GM12891 (cell line): ENCODE results near the gene LIMS1.
"Not testable (repeated sequence)": the region's sequence is repeated elsewhere in the genome, so short reads cannot be mapped to it uniquely, and the experiment has no call there.

ENCODE experiments used
- DNase-seq: peaks from one replicate; pipeline ENCODE4 v3.0.0; 2011; ENCODE audit warnings: low spot score; ENCODE audit not compliant: insufficient read length
- FAIRE-seq: peaks from 2 replicates; lab custom pipeline; 2011; peaks lifted over from hg19 to GRCh38; lab: Jason Lieb, UNC
- PAX5 ChIP-seq: IDR thresholded peaks from 2 replicates; pipeline ENCODE4 v1.6.1; 2011; ENCODE audit warnings: low read length, moderate library complexity, mild to moderate bottlenecking; ENCODE audit not compliant: insufficient read depth, severe bottlenecking
- POLR2A ChIP-seq: IDR thresholded peaks from 2 replicates; pipeline ENCODE4 v1.6.1; 2011; ENCODE audit warnings: low read depth, low read length, control low read depth
- POLR2AphosphoS5 ChIP-seq: IDR thresholded peaks from 2 replicates; pipeline ENCODE4 v1.6.1; 2011; ENCODE audit warnings: low read depth, low read length, control low read depth
- POU2F2 ChIP-seq: IDR thresholded peaks from 2 replicates; pipeline ENCODE4 v1.6.1; 2011; ENCODE audit warnings: low read depth, mild to moderate bottlenecking, control low read depth, low read length, moderate library complexity
- SPI1 ChIP-seq: IDR thresholded peaks from 2 replicates; pipeline ENCODE4 v1.6.1; 2011; ENCODE audit warnings: low read depth, low read length, control low read depth
- TAF1 ChIP-seq: IDR thresholded peaks from 2 replicates; pipeline ENCODE4 v1.6.1; 2011; ENCODE audit warnings: low read depth, low read length, control low read depth

Gene LIMS1

DNA sequence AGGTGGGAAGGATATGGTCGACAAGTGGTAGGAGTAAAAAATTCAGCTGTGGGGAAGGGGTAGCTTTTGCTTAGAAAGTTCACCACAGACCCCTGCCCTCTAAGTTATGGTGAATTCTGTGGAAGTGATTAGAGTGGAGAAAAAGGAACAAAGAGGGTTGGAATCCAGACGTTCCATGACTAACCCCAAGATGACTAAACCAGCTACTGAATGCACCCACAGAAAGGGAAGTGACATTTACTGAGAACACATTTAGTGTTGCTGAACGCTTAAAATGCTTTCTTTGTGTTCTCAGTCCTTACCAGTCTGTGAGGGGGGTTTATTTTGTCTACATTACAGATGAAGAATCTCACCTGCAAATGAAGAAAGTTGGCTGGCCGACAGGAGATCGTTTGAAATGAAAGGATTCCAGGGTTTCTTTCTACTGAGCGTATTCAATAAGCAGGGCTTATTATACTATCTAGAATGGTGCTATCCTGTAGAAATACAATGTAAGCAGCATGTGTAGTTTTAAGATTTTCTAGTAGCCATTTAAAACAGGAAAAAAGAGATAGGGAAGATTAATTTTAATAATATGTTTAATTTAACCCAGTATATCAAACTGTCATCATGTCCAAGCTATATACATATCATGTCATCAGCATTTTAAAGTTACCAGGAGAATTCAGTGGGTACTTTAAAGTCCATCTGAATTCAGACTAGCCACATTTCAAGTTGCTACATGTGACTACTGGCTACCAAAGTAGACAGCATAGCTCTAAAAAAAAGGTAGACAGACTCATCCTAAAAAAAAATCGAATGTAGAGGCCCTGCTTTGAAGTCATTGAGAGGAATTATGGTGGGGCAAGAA lies 60.1 kb downstream of the LIMS1 start:
- no peak for TF ChIP-seq POU2F2
- TF ChIP-seq SPI1, result peak; percentile 98
- FAIRE-seq (peak; percentile 63), DNase-seq (no peak)

DNA sequence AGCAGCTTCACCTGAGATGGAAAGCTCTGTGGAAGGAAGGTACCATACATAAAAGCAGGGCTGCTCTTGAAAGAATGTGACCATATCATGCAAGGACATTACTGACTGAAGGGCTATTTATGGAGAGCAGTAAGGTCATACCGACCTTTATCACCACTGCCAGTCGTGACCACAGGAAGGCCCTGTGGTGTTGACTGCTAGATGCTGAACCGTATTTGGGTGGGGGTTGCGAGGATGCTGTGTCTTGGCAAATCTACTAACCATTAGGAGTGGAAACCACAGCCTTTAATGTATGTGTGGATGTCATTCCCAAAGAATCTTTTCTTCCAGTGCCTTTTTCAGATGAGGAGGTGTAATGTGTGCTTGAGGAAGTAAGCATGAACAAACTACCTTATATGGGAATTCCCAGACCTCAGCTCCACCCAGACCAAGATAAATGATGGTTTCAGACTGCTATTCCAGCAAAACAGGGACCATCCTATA lies 60.8 kb downstream of the LIMS1 start:
- DNase-seq (no peak), FAIRE-seq (peak; percentile 40)
- TF ChIP-seq POLR2A (no peak), POU2F2 (no peak), TAF1 (no peak), POLR2AphosphoS5 (no peak), PAX5 (no peak), SPI1 (no peak)

DNA sequence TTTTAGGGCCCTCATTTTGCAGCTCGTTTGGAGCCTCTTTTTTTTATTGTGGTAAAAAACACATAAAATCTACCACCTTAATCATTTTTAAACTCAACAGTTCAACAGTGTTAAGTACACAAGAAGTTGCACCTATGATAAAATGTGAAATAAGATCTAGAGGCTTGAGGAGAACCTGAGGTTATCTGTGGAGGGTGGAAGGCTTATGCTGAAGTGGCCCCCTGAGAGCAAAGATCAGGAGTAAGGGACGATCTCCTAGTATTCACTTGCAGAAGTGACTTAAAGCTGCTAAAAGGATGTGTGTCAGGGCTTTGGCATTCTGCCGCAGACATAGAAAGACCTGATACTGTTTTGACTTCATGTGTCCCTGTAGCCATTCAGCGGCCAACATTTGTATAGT lies 61.5 kb downstream of the LIMS1 start:
- FAIRE-seq, result not testable (repeated sequence)

DNA sequence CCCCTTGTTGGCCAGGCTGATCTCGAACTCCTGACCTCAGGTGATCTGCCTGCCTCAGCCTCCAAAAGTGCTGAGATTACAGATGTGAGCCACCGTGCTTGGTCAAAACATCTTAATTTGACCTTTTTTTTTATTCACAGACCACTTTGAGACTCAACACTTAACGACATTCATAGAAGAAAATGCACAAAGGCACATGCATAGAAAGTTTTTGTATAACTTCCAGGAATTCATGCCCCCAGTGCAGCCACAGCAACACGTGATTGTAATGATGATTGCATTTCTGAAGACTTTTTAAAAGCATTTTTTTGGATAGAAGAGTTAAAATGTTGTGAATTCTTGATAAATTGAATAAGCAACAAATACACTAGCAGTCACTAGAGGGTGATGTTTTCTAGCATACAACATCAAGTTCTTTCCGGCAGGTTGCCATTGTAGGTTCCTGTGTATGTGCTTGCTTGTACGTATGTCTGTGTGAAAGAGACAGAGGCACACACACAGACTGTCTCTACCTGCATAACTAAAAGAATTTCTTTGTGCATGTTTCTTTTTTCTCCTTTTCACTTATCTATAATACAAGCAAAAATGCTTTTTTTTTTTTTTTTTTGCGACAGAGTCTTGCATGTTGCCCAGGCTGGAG lies 63.0 kb downstream of the LIMS1 start:
- DNase-seq, FAIRE-seq: not testable (repeated sequence)

More for the DNA sequence above, 61.5 kb downstream of the LIMS1 start:
- DNase-seq, result not testable (repeated sequence)

DNA sequence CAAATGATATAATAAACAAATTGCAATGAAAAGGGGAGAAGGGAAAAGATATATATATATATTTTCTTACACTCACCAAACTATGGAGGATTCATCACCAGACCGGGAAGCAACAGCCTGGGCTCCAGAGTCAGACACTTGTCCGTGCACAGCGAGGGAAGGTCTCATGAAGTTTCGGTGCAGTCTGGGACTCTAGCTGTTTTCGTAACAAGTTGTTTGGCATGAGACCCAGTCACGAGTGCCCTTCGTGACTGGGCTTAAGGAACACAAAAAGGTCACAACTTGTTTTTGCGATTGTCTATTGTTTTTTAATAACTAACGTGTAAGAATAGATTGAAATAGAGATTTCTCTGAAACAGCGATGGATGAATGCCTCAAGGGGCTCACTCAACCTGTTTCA lies 66.9 kb downstream of the LIMS1 start:
- not testable (repeated sequence) for DNase-seq, FAIRE-seq

DNA sequence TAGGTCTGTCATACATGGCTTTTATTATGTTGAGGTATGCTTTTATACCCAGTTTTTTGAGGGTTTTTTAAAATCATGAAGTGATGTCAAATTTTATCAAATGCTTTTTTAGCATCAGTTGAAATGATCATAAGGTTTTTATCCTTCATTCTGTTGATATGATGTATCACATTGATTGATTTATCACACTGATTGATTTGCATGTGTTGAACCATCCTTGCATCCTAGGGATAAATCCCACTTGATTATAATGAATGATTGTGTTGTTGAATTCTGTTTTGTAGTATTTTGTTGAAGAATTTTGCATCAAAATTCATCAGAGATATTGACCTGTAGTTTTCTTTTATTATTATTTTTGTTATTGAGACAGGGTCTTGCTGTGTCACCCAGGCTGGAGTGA lies 68.2 kb downstream of the LIMS1 start:
- FAIRE-seq, result no peak
- TF ChIP-seq POLR2AphosphoS5 (no peak), POU2F2 (no peak), POLR2A (no peak), SPI1 (no peak), TAF1 (no peak), PAX5 (no peak)
- DNase-seq, result no peak

DNA sequence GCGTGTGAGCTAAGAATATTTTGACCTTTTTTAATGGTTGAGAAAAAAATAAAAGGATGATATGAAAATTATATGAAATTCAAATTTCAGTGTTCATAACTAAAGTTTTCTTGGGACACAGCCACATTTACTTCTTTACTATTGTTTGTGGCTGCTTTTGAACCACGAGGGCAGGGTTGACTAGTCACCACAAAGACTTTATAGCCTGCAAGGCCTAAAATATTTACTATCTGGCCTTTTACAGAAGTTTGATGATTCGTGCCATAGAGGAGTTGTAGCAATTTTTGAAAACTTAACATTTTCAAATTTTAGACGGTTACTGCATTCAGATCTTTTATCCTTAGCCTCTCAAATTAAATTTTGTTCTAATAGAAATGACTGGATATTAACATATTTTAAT lies 69.9 kb downstream of the LIMS1 start:
- DNase-seq (no peak), FAIRE-seq (no peak)

DNA sequence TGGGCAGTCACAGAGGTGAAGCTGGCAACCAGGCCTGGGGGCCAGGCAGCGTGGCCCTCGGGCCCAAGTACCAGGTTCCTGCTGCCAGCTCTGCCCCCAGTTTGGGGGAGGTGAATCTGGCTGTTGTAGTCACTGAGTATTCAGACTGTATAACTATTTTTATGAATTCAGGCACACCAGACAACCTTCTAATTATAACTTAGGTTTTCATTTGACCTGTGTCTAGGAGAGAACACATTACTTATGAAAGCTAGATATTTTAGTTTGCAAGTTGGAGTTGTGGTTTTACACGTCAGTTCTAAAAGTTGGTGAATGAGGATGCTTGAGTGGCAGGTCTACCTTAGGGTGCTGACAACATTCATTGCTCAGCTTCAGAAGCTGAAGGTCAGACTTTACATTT lies 71.7 kb downstream of the LIMS1 start:
- FAIRE-seq (no peak), DNase-seq (no peak)
- TF ChIP-seq TAF1, result no peak
- TF ChIP-seq POLR2AphosphoS5, result no peak
- TF ChIP-seq PAX5, result no peak
- TF ChIP-seq SPI1, result no peak
- TF ChIP-seq POLR2A, result no peak
- no peak for TF ChIP-seq POU2F2

More for the DNA sequence above, 69.9 kb downstream of the LIMS1 start:
- no peak for TF ChIP-seq POLR2A
- no peak for TF ChIP-seq POU2F2
- no peak for TF ChIP-seq SPI1

DNA sequence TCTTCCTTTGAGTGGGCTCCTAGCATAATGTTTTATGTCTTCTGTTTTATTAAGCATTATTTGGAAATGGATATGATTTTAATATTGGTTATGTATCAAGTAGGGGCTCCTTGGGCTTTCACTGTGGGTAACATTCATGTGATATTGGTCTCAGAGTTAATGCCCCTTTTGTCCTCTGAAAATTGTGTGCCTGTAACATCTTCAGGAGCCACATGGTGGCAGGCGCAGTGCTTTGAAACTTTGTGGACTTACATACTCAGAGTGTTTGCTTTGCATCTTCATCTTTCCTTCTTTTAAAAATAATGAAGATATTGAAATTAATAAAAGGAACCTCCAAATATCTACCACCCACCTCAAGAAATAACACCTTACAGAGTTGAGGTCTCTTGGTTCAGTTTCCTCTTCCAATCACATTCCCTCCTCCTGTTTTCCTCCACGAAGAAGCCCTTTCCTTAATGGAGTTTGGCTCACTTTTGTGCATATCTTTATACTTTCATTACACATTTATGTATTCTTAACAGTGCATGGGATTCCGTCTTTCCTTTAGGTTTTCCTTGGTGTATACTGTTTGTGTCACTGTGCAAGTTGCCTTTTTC lies 73.5 kb downstream of the LIMS1 start:
- DNase-seq (no peak), FAIRE-seq (peak; percentile 16)
- TF ChIP-seq POLR2A, result no peak
- no peak for TF ChIP-seq POLR2AphosphoS5
- no peak for TF ChIP-seq SPI1
- TF ChIP-seq POU2F2, result no peak
- TF ChIP-seq TAF1, result no peak
- no peak for TF ChIP-seq PAX5

DNA sequence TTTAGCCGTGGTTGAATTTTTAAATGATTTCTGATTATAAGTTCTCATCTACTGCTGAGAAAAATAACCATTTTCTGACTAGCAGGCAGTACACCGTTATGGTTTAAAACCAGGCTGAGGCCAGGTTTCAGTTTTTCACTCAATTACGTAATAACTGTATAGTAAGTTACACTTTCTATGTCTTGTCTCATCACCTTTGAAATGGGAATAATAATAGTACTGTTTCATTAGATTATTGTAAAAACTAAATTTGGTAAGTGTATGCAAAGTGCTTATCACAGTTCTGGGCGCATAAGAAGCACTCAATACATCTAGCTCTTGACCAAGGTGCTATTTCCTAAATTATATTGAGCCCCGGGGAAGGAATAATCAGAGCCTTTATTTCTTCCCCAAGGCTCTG lies 76.8 kb downstream of the LIMS1 start:
- DNase-seq (no peak), FAIRE-seq (no peak)
- TF ChIP-seq SPI1 (no peak), POU2F2 (no peak), POLR2A (no peak), TAF1 (no peak)

DNA sequence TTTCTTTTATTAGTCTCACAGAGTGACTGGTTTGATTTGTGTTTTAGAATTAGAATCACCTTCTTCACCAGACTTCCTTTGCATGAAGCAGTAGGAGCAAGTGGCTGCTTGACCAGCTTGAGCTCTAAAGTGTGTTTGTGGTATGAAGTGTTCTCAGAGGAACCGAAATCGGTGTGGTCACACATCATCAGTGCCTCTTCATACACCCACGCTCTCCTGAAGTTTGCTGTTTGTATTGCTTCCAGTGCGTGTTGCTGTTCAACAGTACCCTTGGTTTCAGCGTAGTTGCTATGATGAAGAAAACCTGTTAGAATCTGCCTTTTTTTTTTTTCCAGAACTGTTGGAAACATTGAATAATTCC lies 77.9 kb downstream of the LIMS1 start:
- FAIRE-seq (peak; percentile 98), DNase-seq (no peak)
- TF ChIP-seq SPI1 (peak; percentile 99), POU2F2 (peak; percentile 83), POLR2A (no peak), TAF1 (no peak), POLR2AphosphoS5 (peak; percentile 64; the same call in 1 of the 2 replicates), PAX5 (peak; percentile 76)
